Chondrocyte (in vitro differentiated cells): Measurements from ENCODE around the gene SLC41A1. TPM values are rescaled to one million over a fixed set of nuclear protein-coding genes. Genes with fewer than 3 reads are reported as not detected.

Experiments
- DNase-seq: peaks from one replicate; pipeline ENCODE4 v3.0.0; 2021; ENCODE audit warnings: mixed read lengths, low spot score
- H3K27ac Mint-ChIP-seq: one replicate; pipeline ENCODE4 v1.8.0; 2021; ENCODE audit warnings: mild to moderate bottlenecking, moderate library complexity, mixed read lengths; ENCODE audit not compliant: unreplicated experiment
- H3K27me3 Mint-ChIP-seq: 2 replicates; pipeline ENCODE4 v1.8.0; 2021; ENCODE audit warnings: low read depth, mixed read lengths
- H3K36me3 Mint-ChIP-seq: 2 replicates; pipeline ENCODE4 v1.8.0; 2021; ENCODE audit warnings: low read depth, mixed read lengths
- H3K4me1 Mint-ChIP-seq: 2 replicates; pipeline ENCODE4 v1.8.0; 2021; ENCODE audit warnings: low read depth, mild to moderate bottlenecking, mixed read lengths
- H3K4me3 Mint-ChIP-seq: one replicate; pipeline ENCODE4 v1.8.0; 2021; ENCODE audit warnings: mild to moderate bottlenecking, moderate library complexity, mixed read lengths; ENCODE audit not compliant: unreplicated experiment
- H3K9me3 Mint-ChIP-seq: 2 replicates; pipeline ENCODE4 v1.8.0; 2021; ENCODE audit warnings: low read depth, mixed read lengths
- CTCF ChIP-seq: fragments of 200-600 bp; sonication (generic); IDR thresholded peaks from 2 replicates; pipeline ENCODE4 v1.5.0; 2021; ENCODE audit warnings: antibody characterized with exemption, mild to moderate bottlenecking, moderate library complexity
- total RNA-seq: library from RNA; stranded (reverse); gene quantifications from 3 replicates; pipeline ENCODE4 v1.2.1, GENCODE V29; 2021

The SLC41A1 gene
- total RNA-seq, 1 donor from 2014 or later = 23.5 TPM

DNA sequence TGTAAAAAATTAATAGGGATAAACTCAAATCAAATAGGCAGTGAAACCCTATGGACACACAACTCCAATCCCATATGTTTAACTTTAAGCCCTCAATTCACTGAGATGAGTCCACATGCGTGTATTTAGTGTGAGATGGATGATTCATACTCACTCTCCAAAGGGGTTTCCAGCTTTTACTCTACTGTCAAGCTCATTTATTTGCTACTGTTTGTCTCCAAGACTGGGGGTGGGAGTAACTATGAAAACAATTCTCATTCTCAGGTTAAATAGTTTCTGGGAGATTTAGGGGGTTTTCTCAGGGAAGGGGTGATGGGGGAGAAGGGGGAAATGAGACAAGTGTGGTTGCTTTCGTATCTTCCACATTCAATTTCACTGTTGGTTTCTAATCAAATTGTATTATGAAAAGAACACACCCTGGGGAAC, 40.4 kb downstream of the SLC41A1 start:
- Mint-ChIP-seq H3K4me1 (peaks cover 28% of the 10 kb centered on the region), H3K27me3 (no peaks in the 10 kb centered on the region), H3K36me3 (peaks cover 9% of the 10 kb centered on the region), H3K9me3 (no peaks in the 10 kb centered on the region), H3K4me3 (no peak overlapping the region), H3K27ac (no peak overlapping the region)
- DNase-seq = no peak
- TF ChIP-seq CTCF = no peak

GRCh38 chr1:205770618-205771017, 42.4 kb downstream of the SLC41A1 start:
- Mint-ChIP-seq H3K4me3 (no peak overlapping the region), H3K4me1 (peaks cover 28% of the 10 kb centered on the region), H3K27ac (no peak overlapping the region), H3K27me3 (no peaks in the 10 kb centered on the region), H3K36me3 (peaks cover 9% of the 10 kb centered on the region), H3K9me3 (no peaks in the 10 kb centered on the region)
- TF ChIP-seq CTCF = no peak
- DNase-seq = no peak

DNA sequence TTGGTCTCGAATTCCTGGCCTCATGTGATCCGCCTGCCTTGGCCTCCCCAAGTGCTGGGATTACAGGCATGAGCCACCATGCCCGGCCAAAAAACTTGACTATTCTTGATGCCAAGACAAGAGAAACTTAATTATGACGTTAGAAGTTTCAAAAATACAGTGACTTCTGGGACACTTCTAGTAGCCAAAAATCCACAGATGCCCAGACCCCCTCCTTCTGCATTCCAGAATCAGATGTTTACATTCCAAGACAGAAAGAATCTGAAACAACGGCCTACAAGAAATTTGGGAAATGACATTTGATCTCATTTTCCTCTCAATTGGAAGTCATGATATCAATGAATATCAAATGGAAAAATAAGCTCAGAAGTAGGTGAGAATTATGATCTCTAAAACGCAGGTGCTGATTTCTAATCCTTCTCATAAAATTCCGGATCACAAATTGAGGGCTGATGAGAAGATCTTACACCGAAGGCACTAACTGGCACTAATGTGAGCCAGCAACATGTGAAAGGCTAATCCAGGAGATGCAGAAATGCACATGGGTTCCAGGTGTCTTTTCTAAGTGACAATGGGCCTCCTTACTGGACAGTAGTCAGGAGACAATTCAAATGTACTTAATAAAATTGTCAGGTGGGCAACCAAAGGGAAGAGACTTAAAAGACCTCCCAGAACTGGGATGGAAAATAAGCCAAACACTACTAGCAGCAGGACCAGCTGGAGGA, 43.2 kb downstream of the SLC41A1 start:
- no peak overlapping the region for H3K4me3 Mint-ChIP-seq
- no peak for DNase-seq
- H3K36me3 Mint-ChIP-seq = peaks cover 9% of the 10 kb centered on the region
- peaks cover 23% of the 10 kb centered on the region for H3K4me1 Mint-ChIP-seq
- TF ChIP-seq CTCF = no peak
- no peak overlapping the region for H3K27ac Mint-ChIP-seq
- no peaks in the 10 kb centered on the region for H3K27me3 Mint-ChIP-seq
- H3K9me3 Mint-ChIP-seq = no peaks in the 10 kb centered on the region

DNA sequence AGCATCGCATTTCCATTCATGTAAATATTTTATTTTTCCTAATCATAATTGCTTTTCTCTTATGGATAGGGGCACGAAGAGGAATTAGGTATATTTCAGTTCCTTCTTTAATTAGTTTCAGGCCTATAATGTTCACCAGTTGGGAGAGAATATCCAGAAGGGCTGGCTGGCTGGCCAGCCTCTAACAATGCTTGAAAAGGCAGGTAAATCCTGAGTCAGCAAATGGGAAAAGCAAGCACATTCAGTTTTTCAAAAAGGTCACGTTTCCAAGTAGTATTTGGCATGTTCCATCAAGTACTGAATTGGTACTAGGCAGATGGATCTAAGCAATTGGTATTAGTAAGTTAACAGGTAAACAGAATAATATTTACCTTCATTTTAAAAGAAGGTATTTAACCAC, 45.8 kb downstream of the SLC41A1 start:
- Mint-ChIP-seq H3K36me3 (peaks cover 7% of the 10 kb centered on the region), H3K27ac (no peak overlapping the region), H3K9me3 (no peaks in the 10 kb centered on the region), H3K4me1 (peaks cover 14% of the 10 kb centered on the region), H3K27me3 (no peaks in the 10 kb centered on the region), H3K4me3 (no peak overlapping the region)
- no peak for TF ChIP-seq CTCF
- no peak for DNase-seq

DNA sequence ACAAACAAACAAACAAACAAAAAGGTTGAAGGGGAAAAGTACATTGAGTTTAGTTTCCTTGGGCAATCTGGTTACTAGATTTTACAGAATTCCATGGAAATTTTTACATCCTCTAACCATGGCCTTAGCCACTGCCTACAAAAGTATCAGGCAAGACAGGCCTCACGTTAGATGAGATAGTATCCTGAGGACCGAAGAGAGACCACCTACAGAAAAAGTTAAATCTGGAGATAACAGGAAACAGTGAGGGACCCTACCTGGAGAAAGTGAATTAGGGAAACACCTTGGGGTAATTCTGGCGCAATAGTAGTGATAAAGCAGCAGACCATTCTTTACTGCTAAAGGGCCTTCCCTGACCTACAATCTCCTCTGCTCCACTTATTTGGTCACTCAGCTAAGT, 46.4 kb downstream of the SLC41A1 start:
- H3K27ac Mint-ChIP-seq = no peak overlapping the region
- DNase-seq = no peak
- TF ChIP-seq CTCF = no peak
- H3K4me1 Mint-ChIP-seq = peaks cover 14% of the 10 kb centered on the region
- no peaks in the 10 kb centered on the region for H3K9me3 Mint-ChIP-seq
- H3K4me3 Mint-ChIP-seq = no peak overlapping the region
- peaks cover 6% of the 10 kb centered on the region for H3K36me3 Mint-ChIP-seq
- no peaks in the 10 kb centered on the region for H3K27me3 Mint-ChIP-seq
